HFFc6 (cell line): Measurements from ENCODE around the gene JMY. TPM values are rescaled to one million over a fixed set of nuclear protein-coding genes. Genes with fewer than 3 reads are reported as not detected.

Experiments used
- DNase-seq: peaks from one replicate; pipeline ENCODE4 v3.0.0-alpha.2; 2018
- H3K27ac Mint-ChIP-seq: 2 replicates; pipeline ENCODE4 v1.8.0; 2020; ENCODE audit warnings: mild to moderate bottlenecking, mixed read lengths
- H3K27me3 Mint-ChIP-seq: 2 replicates; pipeline ENCODE4 v1.8.0; 2021; ENCODE audit warnings: mild to moderate bottlenecking, moderate library complexity, mixed read lengths; ENCODE audit not compliant: insufficient read depth
- H3K36me3 Mint-ChIP-seq: 2 replicates; pipeline ENCODE4 v1.8.0; 2021; ENCODE audit warnings: low read depth, mixed read lengths
- H3K4me1 Mint-ChIP-seq: 2 replicates; pipeline ENCODE4 v1.8.0; 2020; ENCODE audit warnings: low read depth, mixed read lengths
- H3K4me3 Mint-ChIP-seq: 2 replicates; pipeline ENCODE4 v1.8.0; 2020; ENCODE audit warnings: mild to moderate bottlenecking, moderate library complexity, mixed read lengths
- H3K9me3 Mint-ChIP-seq: 2 replicates; pipeline ENCODE4 v1.8.0; 2020; ENCODE audit warnings: mild to moderate bottlenecking, mixed read lengths
- CTCF ChIP-seq: fragments of 200-600 bp; sonication (generic); IDR thresholded peaks from 2 replicates; pipeline ENCODE4 v1.5.0; 2021; ENCODE audit warnings: antibody characterized with exemption, mild to moderate bottlenecking
- total RNA-seq, 6 experiments: library from RNA; stranded (reverse); fragmentation: NEBNext Ultra II Directional; extraction: Animal tissue kit (Norgen Biotek cat#: 25700); gene quantifications; 2 replicates in 1 of 6; 3 replicates in 5 of 6; pipeline ENCODE4 v1.2.3, GENCODE V29; 2021

The JMY gene
- total RNA-seq, 6 experiments from 2014 or later: 5.0 to 9.7 (median 5.6) TPM

DNA sequence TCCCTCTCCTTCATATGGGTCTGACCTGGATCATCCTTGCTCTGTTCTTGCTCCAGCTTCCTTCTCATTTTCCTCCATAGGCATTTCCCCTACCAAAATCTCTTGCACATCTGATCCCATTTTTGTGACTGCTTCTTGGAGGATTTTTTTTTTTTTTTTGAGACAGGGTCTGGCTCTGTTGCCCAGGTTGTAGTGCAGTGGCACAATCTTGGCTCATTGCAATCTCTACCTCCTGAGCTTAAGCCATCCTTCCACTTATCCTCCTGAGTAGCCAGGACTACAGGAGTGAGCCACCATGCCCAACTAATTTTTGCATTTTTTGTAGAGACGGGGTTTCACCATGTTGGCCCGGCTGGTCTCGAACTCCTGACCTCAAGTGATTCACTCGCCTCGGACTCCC is 10.5 kb upstream of the JMY start:
- Mint-ChIP-seq H3K4me3 (no peak overlapping the region), H3K27me3 (0 out of 2 replicates have a peak, but pooled peaks cover 2% of the 10 kb centered on the region), H3K36me3 (no peaks in the 10 kb centered on the region), H3K4me1 (peaks cover 28% of the 10 kb centered on the region), H3K27ac (peak overlapping the region; percentile 76; the same call in 1 of the 2 replicates), H3K9me3 (no peaks in the 10 kb centered on the region)
- no peak for TF ChIP-seq CTCF
- no peak for DNase-seq

DNA sequence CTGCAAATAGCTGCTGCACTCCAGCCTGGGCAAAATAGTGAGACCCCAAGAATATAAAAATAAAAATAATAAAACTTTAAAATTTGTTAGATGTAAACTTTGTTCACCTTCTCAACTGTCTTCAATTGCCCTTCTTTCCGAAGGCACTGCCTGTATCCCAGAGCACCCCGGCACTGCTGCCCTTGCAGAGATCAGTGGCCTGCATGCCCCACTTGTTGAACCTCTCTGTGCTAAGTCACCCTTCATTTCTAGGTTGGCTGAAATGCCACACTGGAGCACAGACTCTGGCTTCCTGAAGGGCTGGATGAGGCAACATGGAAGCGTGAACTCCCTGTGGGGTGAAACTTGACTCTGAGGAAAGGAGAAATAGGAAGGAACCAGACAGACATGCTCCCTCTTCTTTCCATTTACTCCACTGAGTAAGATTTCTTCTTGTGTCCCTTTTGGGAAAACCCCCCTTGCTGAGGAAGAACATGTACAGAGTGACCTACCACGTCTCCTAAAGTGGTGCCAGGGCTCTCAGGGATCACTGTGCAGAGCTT is 8.4 kb upstream of the JMY start:
- DNase-seq: no peak
- TF ChIP-seq CTCF: no peak
- Mint-ChIP-seq H3K36me3 (no peaks in the 10 kb centered on the region), H3K27ac (no peak overlapping the region), H3K9me3 (no peaks in the 10 kb centered on the region), H3K4me3 (no peak overlapping the region), H3K4me1 (peaks cover 28% of the 10 kb centered on the region), H3K27me3 (0 out of 2 replicates have a peak, but pooled peaks cover 2% of the 10 kb centered on the region)

DNA sequence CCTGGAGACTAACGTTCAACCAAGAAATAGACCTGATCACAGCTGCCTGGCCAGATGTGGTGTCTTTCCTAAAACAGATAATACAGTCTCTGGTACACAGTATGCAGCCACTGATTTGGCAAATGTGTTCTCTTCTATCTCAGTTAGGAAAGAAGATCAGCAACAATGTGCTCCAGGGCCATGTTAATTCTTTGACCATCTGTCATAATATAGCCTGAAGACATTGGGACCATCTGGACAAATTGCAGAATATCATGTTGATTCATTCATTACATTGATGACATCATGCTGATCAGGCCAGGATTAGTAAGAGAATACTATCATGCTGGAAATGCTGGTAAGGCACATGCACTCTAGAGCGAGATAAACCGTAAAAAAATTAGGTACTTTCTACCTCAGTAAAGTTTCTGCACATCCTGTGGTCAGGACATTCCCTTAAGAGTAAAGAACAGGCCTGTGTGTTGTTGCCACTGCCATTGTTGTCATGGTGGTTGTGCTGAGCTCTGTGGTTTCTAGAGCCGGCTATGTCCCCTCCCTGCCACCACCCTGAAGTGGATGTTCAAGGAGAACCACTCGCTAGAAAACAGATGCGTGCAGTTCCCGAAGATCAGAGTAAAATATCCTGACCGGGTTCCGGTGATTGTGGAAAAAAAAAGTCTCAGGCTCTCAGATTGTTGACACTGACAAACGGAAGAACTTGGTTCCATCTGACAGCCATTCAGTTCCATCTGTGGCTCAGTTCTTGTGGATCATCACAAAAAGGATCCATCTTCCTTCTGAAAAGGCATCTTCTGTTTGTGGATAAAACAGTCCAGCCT is 6.4 kb upstream of the JMY start:
- Mint-ChIP-seq H3K9me3 (no peaks in the 10 kb centered on the region), H3K27ac (peak overlapping the region; percentile 10; the same call in 1 of the 2 replicates), H3K4me1 (peaks cover 24% of the 10 kb centered on the region), H3K36me3 (no peaks in the 10 kb centered on the region), H3K27me3 (0 out of 2 replicates have a peak, but pooled peaks cover 2% of the 10 kb centered on the region), H3K4me3 (no peak overlapping the region)
- peak; percentile 81 for DNase-seq
- TF ChIP-seq CTCF: no peak

GRCh38 chr5:79235261-79235633 is 684 bp upstream of the JMY start:
- no peaks in the 10 kb centered on the region for H3K9me3 Mint-ChIP-seq
- peaks cover 21% of the 10 kb centered on the region for H3K4me1 Mint-ChIP-seq
- TF ChIP-seq CTCF: no peak
- no peaks in the 10 kb centered on the region for H3K27me3 Mint-ChIP-seq
- H3K4me3 Mint-ChIP-seq: peak overlapping the region; percentile 99
- no peak for DNase-seq
- peak overlapping the region; percentile 79 for H3K27ac Mint-ChIP-seq
- H3K36me3 Mint-ChIP-seq: no peaks in the 10 kb centered on the region

GRCh38 chr5:79236362-79236969 is 535 bp downstream of the JMY start:
- no peaks in the 10 kb centered on the region for H3K9me3 Mint-ChIP-seq
- peak overlapping the region; percentile 66; the same call in 1 of the 2 replicates for H3K27ac Mint-ChIP-seq
- no peaks in the 10 kb centered on the region for H3K36me3 Mint-ChIP-seq
- TF ChIP-seq CTCF: no peak
- peak overlapping the region; percentile 99 for H3K4me3 Mint-ChIP-seq
- H3K4me1 Mint-ChIP-seq: peaks cover 33% of the 10 kb centered on the region
- no peak for DNase-seq
- H3K27me3 Mint-ChIP-seq: no peaks in the 10 kb centered on the region
